K562 (cell line): ENCODE data around the gene SDF4.

Experiments used
- ELF4 ChIP-seq: fragments of 450-650 bp; formaldehyde crosslinking; IDR thresholded peaks from 2 replicates; pipeline ENCODE4 v1.4.0; 2022; ENCODE audit warnings: missing genetic modification characterization
- NFIC ChIP-seq: fragments of 450-650 bp; IDR thresholded peaks from 2 replicates; pipeline ENCODE4 v1.6.1; 2017; ENCODE audit warnings: mild to moderate bottlenecking, inconsistent platforms
- NRF1 ChIP-seq, 2 experiments: fragments of 450-650 bp; IDR thresholded peaks in 1 of 2; conservative IDR thresholded peaks in 1 of 2; 2 replicates each; pipeline ENCODE4 v1.6.1; 2014; ENCODE audit warnings: mild to moderate bottlenecking in 2 of 2
- POU5F1 ChIP-seq: fragments of 150-350 bp; IDR thresholded peaks from 2 replicates; pipeline ENCODE4 v1.6.1; 2014; ENCODE audit warnings: borderline replicate concordance, low read length, low read depth, mild to moderate bottlenecking; ENCODE audit not compliant: partially characterized antibody
- PRPF4 ChIP-seq: fragments of 200-400 bp; formaldehyde crosslinking; IDR thresholded peaks from one replicate; pipeline ENCODE4 v1.6.1; 2017; ENCODE audit warnings: low read length, low read depth, mild to moderate bottlenecking; ENCODE audit not compliant: insufficient read depth, poor library complexity, severe bottlenecking
- ZNF184 ChIP-seq: sonication (generic); formaldehyde crosslinking; IDR thresholded peaks from 2 replicates; pipeline ENCODE4 v1.5.0; 2020; ENCODE audit warnings: missing genetic modification reagents
- TF ChIP-seq, protein P1 (sequence below), 2 experiments: fragments of 450-650 bp; formaldehyde crosslinking in 1 of 2; IDR thresholded peaks; 2 replicates each; pipeline versions ENCODE4 v1.4.0 to v1.6.1; 2014 to 2020; ENCODE audit warnings: mild to moderate bottlenecking in 2 of 2, borderline replicate concordance in 1 of 2, low read depth in 1 of 2
- TF ChIP-seq, protein P2 (sequence below): fragments of 450-650 bp; IDR thresholded peaks from 2 replicates; pipeline ENCODE4 v1.6.1; 2016
- TF ChIP-seq, protein P3 (sequence below): fragments of 250-450 bp; sonication (Bioruptor Pico); IDR thresholded peaks from 2 replicates; pipeline ENCODE4 v1.8.0; 2021; ENCODE audit warnings: borderline replicate concordance, mild to moderate bottlenecking, moderate library complexity; ENCODE audit not compliant: poor library complexity, severe bottlenecking

DNA sequence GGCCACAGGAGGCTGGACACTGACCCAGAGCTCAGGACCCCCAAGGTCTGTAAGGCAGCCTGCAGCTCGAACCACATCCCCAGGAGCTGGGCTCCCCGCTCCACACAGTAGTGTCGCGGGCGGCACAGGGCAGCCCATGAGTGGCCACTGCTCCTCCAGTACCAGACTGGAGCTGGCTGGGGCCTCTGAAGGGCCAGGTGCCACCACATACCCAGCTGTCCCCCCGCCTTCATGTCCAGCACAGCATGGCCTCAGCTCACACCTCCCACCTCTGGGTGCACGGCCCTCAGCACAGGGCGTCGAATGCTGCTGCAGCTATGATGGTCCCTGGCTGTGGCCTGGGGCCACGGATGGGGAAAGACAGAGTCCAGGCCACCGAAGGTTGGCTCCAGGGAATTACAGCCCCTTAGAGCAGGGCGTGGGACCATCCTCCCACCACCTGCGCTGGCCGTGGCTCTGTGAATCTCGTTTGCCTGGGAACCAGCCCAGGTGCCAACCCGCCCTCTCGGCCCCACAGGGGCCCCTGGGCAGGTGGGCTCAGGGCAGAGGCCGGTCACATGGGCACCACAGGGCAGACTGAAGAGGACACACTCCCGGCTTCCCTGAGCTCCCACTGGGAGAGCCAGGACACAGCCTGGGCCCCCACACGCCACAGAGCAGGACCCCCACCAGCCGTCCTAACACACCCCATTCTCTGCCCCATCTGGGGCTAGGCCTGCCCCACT is 15.8 kb downstream of the SDF4 start:
- TF ChIP-seq POU5F1 (no peak), PRPF4 (no peak), ELF4 (no peak), ZNF184 (CRISPR knock-in tag) (no peak), NRF1 (conservative IDR thresholded peaks at IDR 0.05 in 1 of 2, IDR thresholded peaks at IDR 0.05 in 1 of 2) (no peak), NFIC (no peak)
- TF ChIP-seq, protein P1, sequence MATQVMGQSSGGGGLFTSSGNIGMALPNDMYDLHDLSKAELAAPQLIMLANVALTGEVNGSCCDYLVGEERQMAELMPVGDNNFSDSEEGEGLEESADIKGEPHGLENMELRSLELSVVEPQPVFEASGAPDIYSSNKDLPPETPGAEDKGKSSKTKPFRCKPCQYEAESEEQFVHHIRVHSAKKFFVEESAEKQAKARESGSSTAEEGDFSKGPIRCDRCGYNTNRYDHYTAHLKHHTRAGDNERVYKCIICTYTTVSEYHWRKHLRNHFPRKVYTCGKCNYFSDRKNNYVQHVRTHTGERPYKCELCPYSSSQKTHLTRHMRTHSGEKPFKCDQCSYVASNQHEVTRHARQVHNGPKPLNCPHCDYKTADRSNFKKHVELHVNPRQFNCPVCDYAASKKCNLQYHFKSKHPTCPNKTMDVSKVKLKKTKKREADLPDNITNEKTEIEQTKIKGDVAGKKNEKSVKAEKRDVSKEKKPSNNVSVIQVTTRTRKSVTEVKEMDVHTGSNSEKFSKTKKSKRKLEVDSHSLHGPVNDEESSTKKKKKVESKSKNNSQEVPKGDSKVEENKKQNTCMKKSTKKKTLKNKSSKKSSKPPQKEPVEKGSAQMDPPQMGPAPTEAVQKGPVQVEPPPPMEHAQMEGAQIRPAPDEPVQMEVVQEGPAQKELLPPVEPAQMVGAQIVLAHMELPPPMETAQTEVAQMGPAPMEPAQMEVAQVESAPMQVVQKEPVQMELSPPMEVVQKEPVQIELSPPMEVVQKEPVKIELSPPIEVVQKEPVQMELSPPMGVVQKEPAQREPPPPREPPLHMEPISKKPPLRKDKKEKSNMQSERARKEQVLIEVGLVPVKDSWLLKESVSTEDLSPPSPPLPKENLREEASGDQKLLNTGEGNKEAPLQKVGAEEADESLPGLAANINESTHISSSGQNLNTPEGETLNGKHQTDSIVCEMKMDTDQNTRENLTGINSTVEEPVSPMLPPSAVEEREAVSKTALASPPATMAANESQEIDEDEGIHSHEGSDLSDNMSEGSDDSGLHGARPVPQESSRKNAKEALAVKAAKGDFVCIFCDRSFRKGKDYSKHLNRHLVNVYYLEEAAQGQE (IDR thresholded peaks at IDR 0.05; ENCODE audit: borderline replicate concordance) = no peak
- TF ChIP-seq, protein P1 (CRISPR knock-in tag; IDR thresholded peaks at IDR 0.05; ENCODE audit: low read depth) = no peak
- TF ChIP-seq, protein P2, sequence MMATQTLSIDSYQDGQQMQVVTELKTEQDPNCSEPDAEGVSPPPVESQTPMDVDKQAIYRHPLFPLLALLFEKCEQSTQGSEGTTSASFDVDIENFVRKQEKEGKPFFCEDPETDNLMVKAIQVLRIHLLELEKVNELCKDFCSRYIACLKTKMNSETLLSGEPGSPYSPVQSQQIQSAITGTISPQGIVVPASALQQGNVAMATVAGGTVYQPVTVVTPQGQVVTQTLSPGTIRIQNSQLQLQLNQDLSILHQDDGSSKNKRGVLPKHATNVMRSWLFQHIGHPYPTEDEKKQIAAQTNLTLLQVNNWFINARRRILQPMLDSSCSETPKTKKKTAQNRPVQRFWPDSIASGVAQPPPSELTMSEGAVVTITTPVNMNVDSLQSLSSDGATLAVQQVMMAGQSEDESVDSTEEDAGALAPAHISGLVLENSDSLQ = no peak
- TF ChIP-seq, protein P3, sequence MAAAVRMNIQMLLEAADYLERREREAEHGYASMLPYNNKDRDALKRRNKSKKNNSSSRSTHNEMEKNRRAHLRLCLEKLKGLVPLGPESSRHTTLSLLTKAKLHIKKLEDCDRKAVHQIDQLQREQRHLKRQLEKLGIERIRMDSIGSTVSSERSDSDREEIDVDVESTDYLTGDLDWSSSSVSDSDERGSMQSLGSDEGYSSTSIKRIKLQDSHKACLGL = no peak
